ENCODE data around the gene RAB22A. TPM values are rescaled to one million over a fixed set of nuclear protein-coding genes. Genes with fewer than 3 reads are reported as not detected.
A peak's percentile ranks its signal among the peaks of the same experiment; 100 is the strongest.

RAB22A gene
- total RNA-seq, 1 donor from 2014 or later: 17.7 TPM

DNA sequence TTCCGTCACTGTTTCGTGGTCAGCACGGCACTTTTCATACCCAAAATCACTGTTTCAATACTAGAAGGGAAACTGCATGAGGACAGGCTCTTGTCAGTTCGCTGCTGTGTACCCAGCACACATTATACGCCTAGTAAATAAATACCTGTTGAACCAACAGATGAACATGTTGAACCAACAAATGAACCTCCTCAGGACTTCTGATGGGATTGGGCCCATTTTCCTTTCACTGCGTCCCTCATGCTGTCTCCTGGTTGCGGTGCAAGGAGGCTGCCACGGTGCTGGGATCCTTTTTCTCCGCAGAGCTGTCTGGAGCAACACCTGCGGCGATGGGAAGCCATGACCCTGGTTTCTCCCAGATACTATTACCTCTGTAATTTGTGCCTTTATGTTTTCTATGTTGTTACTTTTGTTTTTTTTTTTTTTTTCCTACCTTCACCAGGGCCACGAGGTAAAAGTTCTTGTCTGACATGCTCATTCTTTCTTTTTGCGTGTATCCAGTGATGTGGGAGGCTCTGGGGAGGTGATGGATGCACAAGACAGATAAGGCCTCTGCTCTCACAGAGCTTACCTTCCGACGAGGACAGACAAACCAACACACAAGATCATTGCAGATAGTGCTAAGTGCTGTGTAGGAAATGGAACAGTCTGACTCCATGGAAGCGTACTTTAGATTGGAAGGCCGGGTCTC, 80.6 kb downstream of the RAB22A start:
- H3K36me3 Mint-ChIP-seq: peaks cover 28% of the 10 kb centered on the region
- peak overlapping the region; percentile 97 for H3K27ac Mint-ChIP-seq
- H3K9me3 Mint-ChIP-seq: no peaks in the 10 kb centered on the region
- H3K4me1 Mint-ChIP-seq (ENCODE audit: unreplicated experiment): peaks cover 42% of the 10 kb centered on the region
- TF ChIP-seq, protein P1, sequence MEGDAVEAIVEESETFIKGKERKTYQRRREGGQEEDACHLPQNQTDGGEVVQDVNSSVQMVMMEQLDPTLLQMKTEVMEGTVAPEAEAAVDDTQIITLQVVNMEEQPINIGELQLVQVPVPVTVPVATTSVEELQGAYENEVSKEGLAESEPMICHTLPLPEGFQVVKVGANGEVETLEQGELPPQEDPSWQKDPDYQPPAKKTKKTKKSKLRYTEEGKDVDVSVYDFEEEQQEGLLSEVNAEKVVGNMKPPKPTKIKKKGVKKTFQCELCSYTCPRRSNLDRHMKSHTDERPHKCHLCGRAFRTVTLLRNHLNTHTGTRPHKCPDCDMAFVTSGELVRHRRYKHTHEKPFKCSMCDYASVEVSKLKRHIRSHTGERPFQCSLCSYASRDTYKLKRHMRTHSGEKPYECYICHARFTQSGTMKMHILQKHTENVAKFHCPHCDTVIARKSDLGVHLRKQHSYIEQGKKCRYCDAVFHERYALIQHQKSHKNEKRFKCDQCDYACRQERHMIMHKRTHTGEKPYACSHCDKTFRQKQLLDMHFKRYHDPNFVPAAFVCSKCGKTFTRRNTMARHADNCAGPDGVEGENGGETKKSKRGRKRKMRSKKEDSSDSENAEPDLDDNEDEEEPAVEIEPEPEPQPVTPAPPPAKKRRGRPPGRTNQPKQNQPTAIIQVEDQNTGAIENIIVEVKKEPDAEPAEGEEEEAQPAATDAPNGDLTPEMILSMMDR (conservative IDR thresholded peaks at IDR 0.05): no peak
- no peaks in the 10 kb centered on the region for H3K27me3 Mint-ChIP-seq
- H3K4me3 Mint-ChIP-seq: peak overlapping the region; percentile 96
- no peak for DNase-seq (ENCODE audit: extremely low spot score, unreplicated experiment)

DNA sequence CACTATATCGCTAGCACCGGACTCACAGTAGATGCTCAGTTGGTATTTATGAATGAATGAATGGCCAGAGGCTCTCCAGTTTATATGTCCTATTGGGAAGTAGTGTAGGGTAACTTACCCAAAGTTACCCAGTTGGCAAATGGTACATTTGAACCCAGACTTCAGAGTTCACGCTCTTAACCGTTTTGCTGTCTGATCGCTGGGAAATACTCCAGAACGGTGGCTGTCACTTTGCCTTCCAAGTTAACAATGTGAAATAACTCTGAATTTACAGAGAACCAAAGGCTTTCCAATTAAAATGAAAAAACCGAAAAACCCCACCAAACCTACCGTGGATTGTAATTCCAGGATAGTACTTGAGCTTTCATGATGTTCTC, 81.1 kb downstream of the RAB22A start:
- DNase-seq (ENCODE audit: extremely low spot score, unreplicated experiment): no peak
- H3K27ac Mint-ChIP-seq: peak overlapping the region; percentile 97
- peaks cover 45% of the 10 kb centered on the region for H3K4me1 Mint-ChIP-seq (ENCODE audit: unreplicated experiment)
- no peaks in the 10 kb centered on the region for H3K9me3 Mint-ChIP-seq
- H3K27me3 Mint-ChIP-seq: no peaks in the 10 kb centered on the region
- H3K36me3 Mint-ChIP-seq: peaks cover 28% of the 10 kb centered on the region
- H3K4me3 Mint-ChIP-seq: peak overlapping the region; percentile 96
- TF ChIP-seq, protein P1 (conservative IDR thresholded peaks at IDR 0.05): no peak

DNA sequence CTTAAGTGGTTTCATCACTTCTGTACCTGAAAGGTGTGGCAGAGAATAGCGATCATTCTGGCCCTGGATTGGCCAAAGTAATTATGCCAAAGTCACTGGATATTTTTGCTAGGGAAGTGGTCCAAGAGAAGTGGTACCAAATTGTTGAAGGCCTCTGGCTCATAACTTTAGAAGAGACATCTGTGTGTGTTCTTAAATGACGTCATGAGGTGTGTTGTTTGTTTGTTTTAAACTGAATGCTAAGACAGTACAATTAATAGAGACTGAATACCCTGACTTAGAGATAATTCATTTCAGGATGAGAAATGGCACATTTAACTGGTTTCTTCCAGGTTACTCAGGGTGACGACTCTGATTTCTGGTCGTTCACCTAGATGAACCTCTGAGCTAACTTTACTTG, 82.8 kb downstream of the RAB22A start:
- H3K4me1 Mint-ChIP-seq (ENCODE audit: unreplicated experiment): peaks cover 54% of the 10 kb centered on the region
- no peak for DNase-seq (ENCODE audit: extremely low spot score, unreplicated experiment)
- TF ChIP-seq, protein P1 (conservative IDR thresholded peaks at IDR 0.05): no peak
- peak overlapping the region; percentile 97 for H3K27ac Mint-ChIP-seq
- H3K36me3 Mint-ChIP-seq: peaks cover 38% of the 10 kb centered on the region
- H3K27me3 Mint-ChIP-seq: no peaks in the 10 kb centered on the region
- no peaks in the 10 kb centered on the region for H3K9me3 Mint-ChIP-seq
- H3K4me3 Mint-ChIP-seq: peak overlapping the region; percentile 26

DNA sequence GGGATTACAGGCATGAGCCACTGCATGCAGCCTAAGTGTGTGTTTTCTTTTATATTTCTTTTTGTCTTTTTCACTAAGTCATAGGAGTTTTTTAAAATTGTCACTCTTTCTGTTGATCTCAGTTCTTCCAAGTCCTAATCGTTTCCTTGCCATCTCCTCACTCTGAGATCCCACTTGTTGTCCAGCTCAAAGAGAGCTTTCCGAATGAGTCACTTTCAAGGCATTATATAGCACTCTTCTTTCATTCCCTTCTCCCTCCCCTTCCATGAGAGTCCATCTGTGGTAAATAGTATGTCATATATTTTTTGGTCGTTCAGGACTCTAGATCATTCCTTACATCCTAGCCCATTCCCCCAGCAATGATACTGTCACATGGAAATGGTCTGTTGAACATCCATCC, 83.8 kb downstream of the RAB22A start:
- Mint-ChIP-seq H3K4me1 (ENCODE audit: unreplicated experiment) (peaks cover 54% of the 10 kb centered on the region), H3K9me3 (no peaks in the 10 kb centered on the region), H3K27me3 (no peaks in the 10 kb centered on the region), H3K4me3 (peak overlapping the region; percentile 2), H3K27ac (no peak overlapping the region), H3K36me3 (peaks cover 43% of the 10 kb centered on the region)
- no peak for DNase-seq (ENCODE audit: extremely low spot score, unreplicated experiment)
- TF ChIP-seq, protein P1 (conservative IDR thresholded peaks at IDR 0.05): no peak

DNA sequence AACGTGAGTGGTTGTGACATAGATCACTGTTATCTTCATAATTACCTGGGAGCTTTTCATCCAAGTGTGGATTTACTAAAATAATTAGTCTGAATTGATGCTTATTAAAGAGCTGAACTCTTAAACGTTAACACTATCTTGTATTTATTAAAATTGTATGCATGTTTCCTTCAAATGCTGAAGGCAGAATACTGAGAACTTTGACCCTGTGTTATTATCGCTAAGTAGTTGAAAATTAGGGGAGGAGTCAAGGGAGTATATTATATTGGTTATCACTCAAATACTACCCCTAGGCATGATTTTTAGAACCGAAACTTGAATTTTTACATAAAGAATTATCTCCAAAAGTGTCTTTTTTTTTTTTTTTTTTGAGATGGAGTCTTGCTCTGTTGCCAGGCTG, 85.3 kb downstream of the RAB22A start:
- Mint-ChIP-seq H3K4me1 (ENCODE audit: unreplicated experiment) (peaks cover 55% of the 10 kb centered on the region), H3K9me3 (no peaks in the 10 kb centered on the region), H3K27ac (no peak overlapping the region), H3K4me3 (no peak overlapping the region), H3K36me3 (peaks cover 48% of the 10 kb centered on the region), H3K27me3 (no peaks in the 10 kb centered on the region)
- DNase-seq (ENCODE audit: extremely low spot score, unreplicated experiment): no peak
- TF ChIP-seq, protein P1 (conservative IDR thresholded peaks at IDR 0.05): no peak
